IPS-18c (cell line): Measurements from ENCODE around the gene MSH3.
"Not testable (repeated sequence)": the region's sequence is repeated elsewhere in the genome, so short reads cannot be mapped to it uniquely, and the experiment has no call there.

ENCODE experiments used
- H3K4me3 ChIP-seq: 2 replicates; pipeline ENCODE4 v1.7.0; 2013; ENCODE audit warnings: low read depth, mild to moderate bottlenecking, low read length, moderate library complexity; ENCODE audit not compliant: insufficient read depth
- H3K9me3 ChIP-seq: one replicate; pipeline ENCODE4 v1.6.1; 2013; ENCODE audit warnings: mild to moderate bottlenecking, low read length, moderate library complexity; ENCODE audit not compliant: control insufficient read depth, insufficient read depth

MSH3 gene

DNA sequence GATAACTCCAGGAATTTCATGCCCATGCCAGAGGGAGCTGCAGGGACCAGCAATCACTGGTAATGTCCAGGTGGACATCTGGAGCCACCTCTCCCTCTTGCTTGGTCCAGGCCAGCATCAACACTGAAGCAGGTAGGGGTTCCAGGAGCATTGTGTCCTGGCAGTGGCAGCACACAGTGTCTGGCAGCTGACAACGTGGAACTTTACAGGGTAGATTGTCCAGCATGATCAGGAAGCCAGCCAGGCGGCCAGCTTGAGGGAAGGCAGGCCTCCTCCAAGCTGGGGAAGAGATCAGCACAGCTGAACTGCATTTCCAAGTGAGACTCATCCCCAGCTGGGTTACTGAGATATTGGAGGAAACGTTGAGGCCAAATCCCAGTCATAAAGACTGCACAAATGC, 223.1 kb downstream of the MSH3 start:
- no peak overlapping the region for H3K4me3 ChIP-seq

DNA sequence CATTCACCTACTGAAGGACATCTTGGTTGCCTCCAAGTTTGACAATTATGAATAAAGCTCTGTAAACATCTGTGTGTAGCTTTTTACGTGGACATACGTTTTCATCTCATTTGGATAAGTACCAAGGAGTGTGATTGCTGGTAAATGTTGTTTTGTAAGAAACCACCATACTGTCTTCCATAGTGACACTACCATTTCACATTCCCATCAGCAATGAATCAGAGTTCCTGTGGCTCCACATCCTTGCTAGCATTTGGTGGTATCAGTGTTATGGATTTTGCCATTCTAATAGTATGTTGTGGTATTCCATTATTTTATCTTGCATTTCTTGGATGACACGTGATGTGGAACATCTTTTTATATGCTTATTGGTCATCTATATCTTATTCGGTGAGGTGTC, 227.3 kb downstream of the MSH3 start:
- Histone ChIP-seq H3K4me3 (no peak overlapping the region), H3K9me3 (no peaks in the 10 kb centered on the region)

More for the DNA sequence above, 223.1 kb downstream of the MSH3 start:
- no peaks in the 10 kb centered on the region for H3K9me3 ChIP-seq

GRCh38 chr5:80883390-80883789, 228.9 kb downstream of the MSH3 start:
- not testable (repeated sequence) for H3K4me3 ChIP-seq, H3K9me3 ChIP-seq

GRCh38 chr5:80884086-80884813, 229.8 kb downstream of the MSH3 start:
- H3K4me3 ChIP-seq = no peak overlapping the region
- H3K9me3 ChIP-seq = no peaks in the 10 kb centered on the region

DNA sequence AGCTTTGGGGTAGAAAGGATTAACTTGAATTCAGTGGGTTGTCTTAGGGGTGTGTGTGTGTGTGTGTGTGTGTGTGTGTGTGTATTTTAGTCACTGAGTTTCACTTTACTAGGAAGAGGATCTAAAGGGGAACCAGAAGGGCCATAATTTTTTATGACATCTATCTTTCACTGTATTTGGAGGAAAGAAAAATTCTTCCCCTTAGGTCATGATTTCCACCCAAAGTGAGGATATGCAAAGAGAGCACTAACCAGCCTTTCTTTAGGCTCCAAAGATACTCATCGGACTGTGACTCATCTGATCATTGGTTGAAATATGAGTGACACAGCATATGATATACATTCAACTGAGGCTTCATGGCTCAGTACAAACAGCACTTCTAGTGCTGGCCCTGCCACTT, 230.5 kb downstream of the MSH3 start:
- Histone ChIP-seq H3K4me3 (no peak overlapping the region), H3K9me3 (no peaks in the 10 kb centered on the region)

GRCh38 chr5:80885396-80886000, 231.0 kb downstream of the MSH3 start:
- H3K9me3 ChIP-seq = no peaks in the 10 kb centered on the region
- H3K4me3 ChIP-seq = no peak overlapping the region

GRCh38 chr5:80894083-80894482, 239.6 kb downstream of the MSH3 start:
- Histone ChIP-seq H3K9me3 (no peaks in the 10 kb centered on the region), H3K4me3 (no peak overlapping the region)

GRCh38 chr5:80895523-80895922, 241.1 kb downstream of the MSH3 start:
- H3K9me3 ChIP-seq = no peaks in the 10 kb centered on the region
- no peak overlapping the region for H3K4me3 ChIP-seq

- H3K9me3 ChIP-seq, H3K4me3 ChIP-seq: not testable (repeated sequence)
Observed at GRCh38 chr5:80902624-80903023, 248.2 kb downstream of the MSH3 start.

GRCh38 chr5:80904533-80905187, 250.2 kb downstream of the MSH3 start:
- no peaks in the 10 kb centered on the region for H3K9me3 ChIP-seq
- no peak overlapping the region for H3K4me3 ChIP-seq

GRCh38 chr5:80905405-80905804, 251.0 kb downstream of the MSH3 start:
- H3K9me3 ChIP-seq = no peaks in the 10 kb centered on the region
- no peak overlapping the region for H3K4me3 ChIP-seq

GRCh38 chr5:80912479-80912878, 258.0 kb downstream of the MSH3 start:
- Histone ChIP-seq H3K9me3 (peaks cover 2% of the 10 kb centered on the region), H3K4me3 (no peak overlapping the region)

GRCh38 chr5:80915716-80916115, 261.3 kb downstream of the MSH3 start:
- Histone ChIP-seq H3K4me3 (no peak overlapping the region), H3K9me3 (peaks cover 2% of the 10 kb centered on the region)

- Histone ChIP-seq H3K9me3 (peaks cover under 1% of the 10 kb centered on the region), H3K4me3 (no peak overlapping the region)
Observed at GRCh38 chr5:80916676-80917075, 262.2 kb downstream of the MSH3 start.

DNA sequence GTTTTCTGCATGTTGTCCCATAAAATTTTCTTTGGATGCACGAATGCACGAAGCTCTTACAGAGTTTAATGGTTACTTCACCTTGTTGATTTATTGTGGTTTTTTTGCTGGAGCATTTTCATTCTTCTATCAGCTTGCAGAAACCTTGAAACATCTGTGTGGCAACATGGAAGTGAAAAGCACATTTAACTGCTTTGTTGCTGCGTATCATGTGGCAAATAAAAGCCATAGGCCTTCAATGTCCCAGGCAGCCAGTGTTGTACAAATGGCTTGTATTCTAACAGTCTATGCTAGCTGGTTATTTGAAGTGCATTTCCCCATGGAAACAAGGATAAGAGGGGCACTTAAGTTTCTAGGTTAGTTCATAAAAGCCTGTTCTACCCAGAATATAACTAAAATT, 263.2 kb downstream of the MSH3 start:
- Histone ChIP-seq H3K4me3 (no peak overlapping the region), H3K9me3 (no peaks in the 10 kb centered on the region)

DNA sequence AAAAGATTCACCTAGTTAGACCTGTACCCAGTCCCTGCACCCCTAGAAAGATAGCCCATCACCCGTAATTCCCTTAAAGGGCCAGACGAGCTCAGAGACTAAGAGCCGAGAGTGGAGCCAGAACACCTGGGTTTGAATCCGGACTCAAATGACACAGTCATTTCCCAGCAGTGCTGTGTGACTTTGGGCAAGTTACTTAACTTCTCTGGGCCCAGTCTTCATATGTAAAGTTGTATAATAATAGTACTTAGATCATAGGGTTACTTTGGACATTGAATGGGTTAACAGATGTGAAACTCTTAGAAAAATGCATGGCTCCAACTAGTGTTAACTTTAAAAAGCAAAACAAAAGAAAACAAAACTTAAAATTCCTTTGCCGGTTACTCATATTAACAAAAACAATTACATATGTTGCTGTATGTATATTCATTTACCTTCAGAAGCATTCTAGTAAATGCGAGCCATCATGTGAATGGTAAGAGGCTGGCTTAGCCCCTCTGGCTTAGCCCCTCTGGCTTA, 265.3 kb downstream of the MSH3 start:
- Histone ChIP-seq H3K4me3 (no peak overlapping the region), H3K9me3 (no peaks in the 10 kb centered on the region)

- H3K4me3 ChIP-seq = no peak overlapping the region
- no peaks in the 10 kb centered on the region for H3K9me3 ChIP-seq
Observed at GRCh38 chr5:80920333-80920732, 265.9 kb downstream of the MSH3 start.

DNA sequence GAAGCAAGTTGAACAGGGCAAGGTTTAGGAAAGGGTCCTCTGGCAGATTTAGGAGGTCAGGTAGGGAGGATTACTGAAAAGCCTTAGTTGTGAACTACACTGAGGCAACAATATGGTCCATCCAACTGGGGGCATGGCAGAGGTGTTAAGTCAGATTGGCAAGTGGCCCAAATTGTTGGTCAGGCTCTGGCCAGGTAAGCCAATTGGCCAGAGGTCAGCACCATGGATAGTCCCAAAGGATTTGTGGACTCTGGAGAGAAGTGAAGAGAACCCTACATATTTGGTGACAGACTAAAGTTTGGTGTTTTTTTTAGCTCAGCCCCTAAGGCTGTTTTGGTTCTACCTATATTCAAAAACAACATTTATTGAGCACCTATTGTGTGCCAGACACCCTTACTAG, 266.6 kb downstream of the MSH3 start:
- H3K4me3 ChIP-seq = no peak overlapping the region

More for the DNA sequence above, 266.6 kb downstream of the MSH3 start:
- no peaks in the 10 kb centered on the region for H3K9me3 ChIP-seq
